ENCODE measurements around the gene LRCH4.

- TF ChIP-seq CTCF (IDR thresholded peaks at IDR 0.05; ENCODE audit: low read depth, low read length, poor library complexity, severe bottlenecking) (no peak), EZH2phosphoT487 (IDR thresholded peaks at IDR 0.05; ENCODE audit: borderline replicate concordance, low read length) (no peak)
Observed at GRCh38 chr7:100570954-100571828, 14.7 kb downstream of the LRCH4 start.
